GM18505 (cell line): ENCODE results near the gene VGLL4.
"Not testable (repeated sequence)": the region's sequence is repeated elsewhere in the genome, so short reads cannot be mapped to it uniquely, and the experiment has no call there.

Source experiments
- ATAC-seq: cut with Tn5 transposase; IDR thresholded peaks from one replicate; pipeline ENCODE4 v1.9.1; 2021; ENCODE audit not compliant: unreplicated experiment
- POLR2A ChIP-seq: IDR thresholded peaks from 4 replicates; pipeline ENCODE4 v1.6.1; 2011; ENCODE audit warnings: borderline replicate concordance; ENCODE audit not compliant: insufficient read depth, insufficient read length; ENCODE audit errors: extremely low read depth

Gene VGLL4

GRCh38 chr3:11529281-11529680, 114.4 kb downstream of the VGLL4 start:
- ATAC-seq: no peak

DNA sequence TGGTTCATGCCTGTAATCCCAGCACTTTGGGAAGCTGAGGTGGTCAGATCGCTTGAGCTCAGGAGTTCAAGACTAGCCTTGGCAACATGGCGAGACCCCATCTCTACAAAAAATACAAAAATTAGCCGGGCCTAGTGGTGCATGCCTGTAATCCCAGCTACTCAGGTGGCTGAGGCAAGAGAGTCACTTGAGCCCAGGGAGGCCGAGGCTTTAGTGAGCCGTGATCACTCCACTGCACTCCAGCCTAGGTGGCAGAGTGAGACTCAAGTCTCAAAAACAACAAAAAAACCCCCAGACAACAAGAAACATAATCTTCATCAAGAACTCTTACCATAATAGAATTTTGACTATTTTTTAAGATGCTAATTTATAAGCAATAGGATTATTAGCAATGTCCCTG, 117.6 kb downstream of the VGLL4 start:
- ATAC-seq: not testable (repeated sequence)

More at GRCh38 chr3:11529281-11529680, 114.4 kb downstream of the VGLL4 start:
- no peak for TF ChIP-seq POLR2A

DNA sequence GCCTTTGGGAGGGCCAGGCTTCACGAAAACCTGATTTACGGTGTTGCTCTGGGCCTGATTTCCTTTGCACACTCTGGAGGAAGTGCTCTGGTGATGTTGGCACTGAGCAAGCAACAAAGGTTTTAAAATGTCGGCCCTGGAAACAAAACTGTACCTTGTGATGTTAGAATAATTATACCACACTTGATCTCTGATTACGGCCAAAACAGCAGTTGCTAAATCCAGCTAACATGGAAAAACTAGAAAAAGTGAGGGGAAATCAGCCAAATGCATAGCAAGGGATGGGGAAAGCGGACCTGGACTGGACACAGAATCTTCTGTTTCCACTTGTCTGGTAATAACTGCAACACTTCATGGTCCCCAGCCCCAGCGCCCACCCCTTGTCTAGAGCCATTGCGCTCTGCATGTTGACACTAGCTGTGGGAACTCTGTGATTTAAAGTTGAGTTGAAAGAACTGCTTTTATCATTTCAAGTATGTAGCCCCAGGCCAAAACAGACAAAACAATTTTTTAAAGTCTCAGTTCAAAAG, 120.1 kb downstream of the VGLL4 start:
- no peak for ATAC-seq
- TF ChIP-seq POLR2A: no peak

GRCh38 chr3:11522953-11523571, 120.7 kb downstream of the VGLL4 start:
- TF ChIP-seq POLR2A: no peak
- no peak for ATAC-seq

- TF ChIP-seq POLR2A: no peak
- ATAC-seq: no peak
Observed at GRCh38 chr3:11522398-11522715, 121.4 kb downstream of the VGLL4 start.

DNA sequence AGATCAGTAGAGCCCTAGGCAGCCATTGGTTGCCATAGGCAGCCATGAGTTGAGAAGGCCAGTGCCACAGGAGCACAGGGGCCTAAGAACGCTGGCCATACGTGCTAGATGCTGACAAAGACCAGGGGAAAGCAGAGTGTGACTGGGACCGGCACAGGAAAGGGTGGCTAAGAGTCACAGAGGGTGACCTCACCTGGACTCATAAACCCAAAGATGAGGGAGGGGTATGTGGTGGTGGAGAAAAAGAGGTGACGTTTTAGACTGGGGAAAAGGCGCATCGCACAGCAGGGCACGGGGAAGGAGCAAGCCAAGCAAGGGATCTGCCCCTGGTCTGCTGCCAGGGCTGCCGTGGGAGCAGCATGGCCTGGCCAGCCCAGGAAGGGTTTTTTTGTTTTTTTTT, 122.5 kb downstream of the VGLL4 start:
- ATAC-seq: no peak
- TF ChIP-seq POLR2A: no peak

GRCh38 chr3:11517601-11518000, 126.1 kb downstream of the VGLL4 start:
- no peak for ATAC-seq
- no peak for TF ChIP-seq POLR2A

GRCh38 chr3:11514191-11514821, 129.4 kb downstream of the VGLL4 start:
- TF ChIP-seq POLR2A: no peak
- ATAC-seq: no peak

- no peak for ATAC-seq
- no peak for TF ChIP-seq POLR2A
Observed at GRCh38 chr3:11513817-11514135, 129.9 kb downstream of the VGLL4 start.

GRCh38 chr3:11513125-11513816, 130.4 kb downstream of the VGLL4 start:
- not testable (repeated sequence) for ATAC-seq

GRCh38 chr3:11511606-11512005, 132.1 kb downstream of the VGLL4 start:
- ATAC-seq: not testable (repeated sequence)

DNA sequence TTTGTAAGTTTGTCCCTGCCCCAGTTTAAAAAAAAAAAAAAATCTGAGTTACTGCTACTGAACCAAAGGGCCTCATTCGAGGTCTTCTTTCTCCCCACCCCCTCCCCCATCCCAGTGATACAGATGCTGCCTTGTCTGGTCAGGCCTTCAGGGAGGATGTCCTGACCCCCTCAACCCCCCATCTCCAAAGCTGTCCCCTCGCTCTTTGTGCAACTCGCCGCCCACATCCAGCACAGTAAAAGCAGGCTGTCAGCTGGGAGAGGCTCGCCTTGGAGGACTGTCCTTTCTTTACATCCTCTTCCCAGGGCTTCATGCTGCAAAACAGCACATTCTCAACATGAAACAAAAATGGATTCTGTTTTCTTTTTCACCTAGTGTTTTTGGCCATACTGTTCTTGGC, 133.4 kb downstream of the VGLL4 start:
- ATAC-seq: no peak
- TF ChIP-seq POLR2A: no peak

DNA sequence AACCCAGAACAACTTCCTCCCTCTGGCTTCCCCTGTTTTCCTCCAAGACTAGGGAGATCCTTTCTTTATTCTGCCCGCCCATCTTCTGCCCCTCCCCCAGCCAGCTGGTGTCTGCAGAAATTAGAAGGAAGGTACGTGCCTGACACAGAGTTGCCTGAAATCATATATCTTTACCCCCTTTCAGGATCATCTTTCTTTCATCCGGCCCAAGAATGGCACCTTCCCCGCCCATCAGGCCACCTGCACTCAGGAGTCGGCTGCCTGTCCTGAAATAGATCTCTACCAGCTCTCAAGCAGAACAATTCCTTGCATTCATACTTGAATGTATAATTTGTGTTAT, 133.7 kb downstream of the VGLL4 start:
- no peak for ATAC-seq
- no peak for TF ChIP-seq POLR2A

GRCh38 chr3:11509173-11510000, 134.3 kb downstream of the VGLL4 start:
- TF ChIP-seq POLR2A: no peak
- no peak for ATAC-seq

GRCh38 chr3:11508346-11509172, 135.2 kb downstream of the VGLL4 start:
- no peak for ATAC-seq
- TF ChIP-seq POLR2A: no peak
